ENCODE measurements around the gene SOX1.

The SOX1 gene

DNA sequence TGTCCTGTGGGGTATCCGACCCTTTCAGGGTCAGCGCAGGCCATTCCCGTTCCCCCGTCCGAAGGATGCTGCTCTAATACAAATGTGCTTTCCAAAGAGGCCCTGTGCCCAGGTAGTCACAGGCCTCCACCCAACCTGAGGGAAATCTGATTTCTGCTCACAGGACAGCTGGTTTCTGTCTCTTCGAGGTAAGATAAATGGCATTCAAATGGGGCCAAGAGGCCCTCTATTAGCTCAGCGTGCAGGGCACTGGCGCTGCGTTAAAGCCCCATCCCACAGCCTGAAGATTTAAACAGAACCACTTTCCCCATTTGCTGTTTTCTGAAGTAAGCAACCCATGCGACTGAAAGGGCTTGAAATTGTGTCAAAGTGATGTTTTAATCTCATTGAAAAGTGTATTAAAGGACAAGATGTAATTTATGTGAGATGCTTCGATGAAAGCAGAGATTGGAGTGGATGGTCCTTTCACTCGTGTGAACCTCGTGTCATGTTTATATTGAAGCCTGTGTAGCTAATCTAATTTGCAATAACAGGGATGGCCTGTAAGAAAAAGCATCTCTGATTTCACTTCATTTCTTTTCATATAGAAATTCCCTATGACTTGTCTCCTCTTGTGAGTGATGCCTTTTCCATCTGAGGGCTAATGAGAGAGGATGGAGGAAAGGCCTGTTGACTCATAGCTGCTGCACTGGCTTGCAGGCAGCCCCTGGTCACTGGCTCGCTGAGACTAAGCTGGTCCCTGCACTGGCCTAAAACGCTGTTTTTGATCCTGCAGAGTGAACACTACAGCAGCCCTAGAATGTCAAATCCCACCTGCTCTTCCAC is 7.3 kb upstream of the SOX1 start:
- DNase-seq (ENCODE audit: low spot score) = no peak

DNA sequence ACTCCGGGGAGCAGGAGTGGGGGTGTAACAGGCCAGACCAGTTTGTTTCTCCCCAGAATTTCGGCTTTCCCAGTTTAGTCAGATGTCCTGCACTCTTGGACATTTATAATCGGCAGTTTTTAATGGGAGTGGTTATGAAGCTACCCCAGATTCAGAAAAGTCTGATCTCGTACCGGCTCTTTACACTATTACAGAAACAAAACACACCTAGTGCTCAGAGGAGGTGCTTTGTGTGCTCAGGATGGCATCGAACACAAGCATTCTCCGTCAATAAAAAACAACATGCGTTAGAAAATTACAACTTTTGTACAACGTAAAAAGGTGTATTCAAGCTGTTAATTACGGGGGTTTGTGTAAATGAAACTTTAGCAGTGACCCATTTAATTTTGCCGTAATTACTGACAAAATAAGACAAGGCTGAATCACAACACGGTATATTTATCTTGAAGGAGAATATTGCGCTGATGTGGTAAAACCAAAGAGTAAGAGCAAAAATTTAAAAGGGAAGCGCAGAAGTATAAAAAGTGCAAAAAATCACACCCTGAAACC is 6.6 kb upstream of the SOX1 start:
- no peak for DNase-seq (ENCODE audit: low spot score)

DNA sequence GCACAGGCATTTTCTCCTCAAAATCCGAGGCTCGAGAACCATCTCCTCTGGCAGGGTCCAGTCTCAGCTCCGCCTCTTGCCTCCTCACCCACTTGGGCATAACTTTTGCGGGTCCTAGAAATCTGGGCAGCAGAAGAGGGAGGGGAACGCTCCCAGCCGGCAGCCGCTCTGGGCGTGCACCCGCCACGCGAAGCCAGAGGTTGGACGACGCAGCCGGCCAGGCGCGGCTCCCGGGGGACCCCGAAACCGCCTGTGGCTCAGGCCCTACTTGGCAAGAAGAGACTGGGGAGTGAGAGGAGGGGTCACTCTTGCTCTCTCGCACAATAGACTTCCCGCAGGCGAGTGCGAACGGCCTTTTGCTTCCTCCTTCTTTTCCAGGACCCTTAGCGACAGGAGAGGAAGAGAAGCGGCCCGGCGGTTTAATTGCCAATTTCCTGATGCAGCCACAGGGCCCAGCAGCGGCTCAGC is 6.0 kb upstream of the SOX1 start:
- no peak for DNase-seq (ENCODE audit: low spot score)

DNA sequence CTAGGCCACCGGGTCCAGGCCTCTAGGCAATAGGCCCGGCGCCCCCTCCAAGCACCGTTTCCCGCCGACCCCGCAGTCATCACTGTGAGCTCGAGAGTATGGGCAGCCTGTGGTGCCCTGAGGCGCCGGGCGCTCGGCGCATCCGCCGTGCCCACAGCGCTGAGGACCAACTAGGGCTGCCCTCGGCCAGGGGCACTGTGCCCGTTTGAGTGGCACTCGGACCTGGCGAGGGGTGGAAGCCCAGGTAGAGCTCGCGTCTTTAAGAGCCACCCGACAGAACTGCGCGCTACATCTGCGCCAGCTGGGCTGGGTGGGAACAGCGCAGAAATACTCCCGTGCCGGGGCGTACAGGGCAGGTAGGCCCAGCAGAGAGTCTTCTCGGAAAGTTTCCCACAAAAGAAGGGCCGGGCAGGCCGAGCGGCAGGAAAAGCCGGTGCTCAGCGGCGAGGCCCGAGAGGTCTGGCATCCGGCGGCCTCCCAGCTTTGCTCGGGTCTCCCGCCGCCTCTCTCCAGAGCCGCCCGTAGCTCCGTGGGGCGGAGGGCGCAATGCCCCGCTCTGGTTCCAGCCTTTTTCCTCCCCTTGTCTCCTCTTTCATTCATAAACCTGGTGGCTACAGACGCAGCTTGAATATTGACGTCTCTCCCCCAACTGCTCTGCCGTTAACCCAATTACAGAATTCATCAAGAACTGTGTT is 5.4 kb upstream of the SOX1 start:
- no peak for DNase-seq (ENCODE audit: low spot score)

DNA sequence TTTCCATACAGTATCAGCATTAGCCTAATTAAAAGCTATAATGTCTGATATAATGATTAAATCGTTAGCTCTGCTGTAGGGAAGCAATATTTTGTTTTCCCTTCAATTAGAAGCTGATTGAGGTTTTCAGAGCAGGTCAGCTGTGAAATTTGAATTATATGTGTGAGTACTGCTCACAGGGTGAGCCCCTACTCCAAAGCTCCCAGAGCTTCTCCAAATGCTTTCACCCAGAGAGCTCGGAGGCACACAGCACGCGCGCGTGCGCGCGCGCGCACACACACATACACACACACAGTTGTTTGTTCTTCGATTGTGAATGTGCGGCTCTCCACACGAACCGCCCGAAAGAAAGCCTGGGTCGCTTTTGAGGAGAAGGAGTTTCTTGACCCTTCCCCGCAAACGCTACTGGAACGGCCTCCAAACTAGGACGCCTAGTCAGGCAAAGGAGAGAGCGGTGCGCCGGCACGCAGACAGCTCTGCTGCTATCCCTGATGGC is 4.8 kb upstream of the SOX1 start:
- DNase-seq (ENCODE audit: low spot score) = no peak

DNA sequence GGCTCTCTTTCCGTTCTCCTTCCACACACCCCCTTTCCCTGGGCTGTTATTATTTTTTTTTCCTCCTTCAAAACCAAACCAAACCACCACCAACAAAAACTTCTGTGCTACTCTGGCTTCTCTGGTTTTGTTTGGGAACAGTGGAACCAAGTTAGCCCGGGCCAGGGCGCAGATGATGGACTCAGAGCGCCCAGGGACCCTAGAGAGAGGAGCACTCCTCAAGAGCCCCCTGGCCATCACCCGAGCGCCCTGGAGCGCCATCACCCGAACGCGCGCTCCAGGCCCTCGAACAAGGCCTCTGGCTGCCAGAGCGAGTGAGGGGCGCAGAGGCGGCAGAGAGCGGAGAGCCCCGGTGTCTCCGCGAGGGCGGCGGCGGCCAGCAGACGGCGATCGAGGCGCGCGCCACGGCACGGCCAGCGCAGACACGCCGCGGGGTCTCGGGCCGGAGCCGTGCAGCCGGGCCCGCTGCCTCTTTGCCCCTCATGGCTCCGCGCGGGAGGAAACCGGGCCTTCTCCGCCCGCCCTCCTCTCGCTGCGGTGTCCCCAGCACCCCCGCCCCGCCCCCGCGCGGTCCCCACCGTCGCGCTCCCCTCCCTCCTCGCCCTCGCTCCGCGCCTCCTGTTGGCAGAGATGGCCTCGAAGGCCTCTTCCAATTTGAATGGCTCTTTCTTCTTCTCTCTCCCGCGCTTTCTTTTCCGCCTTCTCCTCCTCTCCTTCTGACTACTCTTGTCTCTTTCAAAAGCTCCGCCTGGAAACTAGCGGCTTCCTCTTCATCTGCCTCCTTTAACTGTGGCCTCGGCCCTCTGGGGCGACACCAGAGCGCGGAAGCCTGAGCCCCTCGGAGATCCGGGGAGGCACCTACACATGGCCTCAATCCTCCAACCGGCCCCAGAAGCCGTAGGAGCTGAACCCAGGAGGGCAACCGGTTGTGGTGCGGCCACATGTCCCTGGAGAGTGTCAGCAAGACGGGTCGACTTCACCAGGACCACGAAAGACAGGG is 4.1 kb upstream of the SOX1 start:
- no peak for DNase-seq (ENCODE audit: low spot score)

DNA sequence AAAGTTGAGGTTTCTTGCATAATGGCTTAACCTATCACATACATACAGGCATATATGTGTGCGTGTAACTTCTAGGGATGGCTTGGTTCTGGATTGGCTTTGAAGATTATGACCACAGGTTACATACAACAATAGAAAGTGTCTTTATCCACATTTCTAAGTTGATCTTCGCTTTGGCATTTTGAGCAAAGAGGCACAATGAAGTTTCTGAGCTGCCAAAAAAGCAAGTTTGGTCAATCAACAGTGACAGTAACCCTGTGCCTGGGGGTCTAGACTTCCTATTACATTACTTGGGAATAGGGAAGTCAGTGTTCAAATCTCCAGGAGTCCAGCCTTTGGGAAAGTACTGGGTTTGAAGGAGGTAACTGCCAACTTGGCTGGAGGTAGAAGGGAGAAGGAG is 3.1 kb upstream of the SOX1 start:
- DNase-seq (ENCODE audit: low spot score) = no peak

DNA sequence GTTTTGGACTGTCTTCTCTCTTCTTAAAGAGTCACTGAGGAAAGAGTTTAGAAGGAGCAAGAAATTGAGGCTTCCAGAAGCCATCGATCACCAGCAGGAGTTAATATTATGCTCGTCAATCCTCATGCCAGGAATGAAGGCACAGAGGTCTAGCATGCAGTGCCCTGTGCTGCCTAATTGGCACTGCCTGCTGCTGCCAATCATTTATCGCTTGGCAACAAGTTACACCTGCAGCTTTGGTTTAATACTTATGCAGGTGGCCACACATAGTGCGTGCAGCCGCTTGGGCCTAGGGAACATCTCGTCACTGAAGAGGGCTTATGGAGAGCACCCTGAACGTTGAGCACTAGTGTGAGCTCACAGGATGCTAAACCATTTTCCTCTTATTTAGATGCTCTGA is 2.7 kb upstream of the SOX1 start:
- DNase-seq (ENCODE audit: low spot score) = no peak

DNA sequence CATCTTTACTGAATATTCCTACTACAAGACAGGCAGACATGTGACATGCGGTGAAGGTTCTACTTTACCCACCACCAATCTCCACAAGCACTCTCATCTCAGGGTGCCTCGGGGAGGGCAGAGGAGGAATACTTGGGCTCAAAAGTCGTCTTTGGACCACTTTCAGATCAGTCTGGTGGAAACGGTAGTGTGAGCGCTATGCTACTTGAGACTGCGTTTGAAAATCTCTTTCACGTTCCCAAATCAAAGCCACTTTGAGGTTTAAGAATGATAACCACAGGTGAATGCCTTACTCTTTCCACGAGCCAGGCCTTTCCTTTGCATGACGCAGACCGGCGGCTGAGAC is 1.5 kb upstream of the SOX1 start:
- no peak for DNase-seq (ENCODE audit: low spot score)

DNA sequence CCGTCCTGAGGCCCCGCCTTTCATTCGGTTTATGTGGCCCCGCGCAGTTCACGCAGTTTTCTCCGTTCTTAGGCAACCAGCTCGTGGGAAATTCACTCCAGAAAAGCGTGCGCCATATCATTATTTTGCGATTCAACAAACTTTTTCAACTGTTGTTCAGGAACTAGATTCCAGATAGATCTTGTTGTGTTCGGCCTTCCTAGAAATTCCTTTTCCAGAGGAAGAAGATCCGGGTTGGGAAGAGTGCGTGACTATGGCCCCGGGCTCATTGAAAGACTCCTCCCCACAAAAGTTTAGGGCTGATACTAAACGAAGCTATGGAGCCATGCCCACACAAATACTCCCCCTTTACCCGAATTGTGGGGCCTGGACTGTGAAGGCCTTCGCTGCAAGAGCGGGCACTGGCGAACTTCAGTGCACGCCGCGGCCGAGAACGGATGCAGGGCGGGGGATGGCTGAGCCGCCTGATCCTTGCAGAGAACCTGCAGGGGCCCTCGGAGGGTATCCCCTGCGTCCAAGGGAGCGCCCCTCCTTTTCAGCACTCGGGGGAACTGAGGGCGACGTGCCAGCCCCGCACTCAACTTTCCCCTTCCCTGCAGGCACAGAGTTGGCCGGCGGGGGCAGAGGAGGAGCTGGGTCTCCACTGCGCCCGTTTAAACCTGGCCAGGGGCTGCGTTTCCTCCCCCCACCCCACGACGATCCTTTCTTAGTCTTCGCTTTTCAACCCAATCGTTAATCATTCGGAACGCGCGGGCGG is 904 bp upstream of the SOX1 start:
- no peak for DNase-seq (ENCODE audit: low spot score)

DNA sequence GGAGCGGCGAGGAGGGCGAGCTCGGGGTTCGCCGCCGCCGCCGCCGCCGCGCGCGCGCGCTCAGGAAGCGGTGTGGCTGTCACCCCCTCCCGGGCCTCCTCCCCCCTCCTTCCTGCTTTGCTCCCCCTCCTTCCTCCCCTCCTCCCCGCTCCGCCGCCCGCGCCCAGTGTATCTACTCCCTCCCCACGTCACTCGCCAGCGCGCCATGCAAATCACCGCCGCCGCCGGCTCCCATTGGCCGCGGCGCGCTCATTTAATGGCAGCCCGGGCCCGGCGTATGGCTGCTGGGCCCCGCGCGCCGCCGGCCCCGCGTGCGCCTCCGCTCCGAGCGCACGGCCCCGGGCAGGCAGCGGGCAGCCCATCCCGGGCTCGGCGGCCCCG is 335 bp upstream of the SOX1 start:
- DNase-seq (ENCODE audit: low spot score) = no peak

DNA sequence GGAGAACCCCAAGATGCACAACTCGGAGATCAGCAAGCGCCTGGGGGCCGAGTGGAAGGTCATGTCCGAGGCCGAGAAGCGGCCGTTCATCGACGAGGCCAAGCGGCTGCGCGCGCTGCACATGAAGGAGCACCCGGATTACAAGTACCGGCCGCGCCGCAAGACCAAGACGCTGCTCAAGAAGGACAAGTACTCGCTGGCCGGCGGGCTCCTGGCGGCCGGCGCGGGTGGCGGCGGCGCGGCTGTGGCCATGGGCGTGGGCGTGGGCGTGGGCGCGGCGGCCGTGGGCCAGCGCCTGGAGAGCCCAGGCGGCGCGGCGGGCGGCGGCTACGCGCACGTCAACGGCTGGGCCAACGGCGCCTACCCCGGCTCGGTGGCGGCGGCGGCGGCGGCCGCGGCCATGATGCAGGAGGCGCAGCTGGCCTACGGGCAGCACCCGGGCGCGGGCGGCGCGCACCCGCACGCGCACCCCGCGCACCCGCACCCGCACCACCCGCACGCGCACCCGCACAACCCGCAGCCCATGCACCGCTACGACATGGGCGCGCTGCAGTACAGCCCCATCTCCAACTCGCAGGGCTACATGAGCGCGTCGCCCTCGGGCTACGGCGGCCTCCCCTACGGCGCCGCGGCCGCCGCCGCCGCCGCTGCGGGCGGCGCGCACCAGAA is 1.1 kb downstream of the SOX1 start:
- DNase-seq (ENCODE audit: low spot score) = no peak

DNA sequence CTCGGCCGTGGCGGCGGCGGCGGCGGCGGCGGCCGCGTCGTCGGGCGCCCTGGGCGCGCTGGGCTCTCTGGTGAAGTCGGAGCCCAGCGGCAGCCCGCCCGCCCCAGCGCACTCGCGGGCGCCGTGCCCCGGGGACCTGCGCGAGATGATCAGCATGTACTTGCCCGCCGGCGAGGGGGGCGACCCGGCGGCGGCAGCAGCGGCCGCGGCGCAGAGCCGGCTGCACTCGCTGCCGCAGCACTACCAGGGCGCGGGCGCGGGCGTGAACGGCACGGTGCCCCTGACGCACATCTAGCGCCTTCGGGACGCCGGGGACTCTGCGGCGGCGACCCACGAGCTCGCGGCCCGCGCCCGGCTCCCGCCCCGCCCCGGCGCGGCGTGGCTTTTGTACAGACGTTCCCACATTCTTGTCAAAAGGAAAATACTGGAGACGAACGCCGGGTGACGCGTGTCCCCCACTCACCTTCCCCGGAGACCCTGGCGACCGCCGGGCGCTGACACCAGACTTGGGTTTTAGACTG is 1.7 kb downstream of the SOX1 start:
- DNase-seq (ENCODE audit: low spot score) = no peak

DNA sequence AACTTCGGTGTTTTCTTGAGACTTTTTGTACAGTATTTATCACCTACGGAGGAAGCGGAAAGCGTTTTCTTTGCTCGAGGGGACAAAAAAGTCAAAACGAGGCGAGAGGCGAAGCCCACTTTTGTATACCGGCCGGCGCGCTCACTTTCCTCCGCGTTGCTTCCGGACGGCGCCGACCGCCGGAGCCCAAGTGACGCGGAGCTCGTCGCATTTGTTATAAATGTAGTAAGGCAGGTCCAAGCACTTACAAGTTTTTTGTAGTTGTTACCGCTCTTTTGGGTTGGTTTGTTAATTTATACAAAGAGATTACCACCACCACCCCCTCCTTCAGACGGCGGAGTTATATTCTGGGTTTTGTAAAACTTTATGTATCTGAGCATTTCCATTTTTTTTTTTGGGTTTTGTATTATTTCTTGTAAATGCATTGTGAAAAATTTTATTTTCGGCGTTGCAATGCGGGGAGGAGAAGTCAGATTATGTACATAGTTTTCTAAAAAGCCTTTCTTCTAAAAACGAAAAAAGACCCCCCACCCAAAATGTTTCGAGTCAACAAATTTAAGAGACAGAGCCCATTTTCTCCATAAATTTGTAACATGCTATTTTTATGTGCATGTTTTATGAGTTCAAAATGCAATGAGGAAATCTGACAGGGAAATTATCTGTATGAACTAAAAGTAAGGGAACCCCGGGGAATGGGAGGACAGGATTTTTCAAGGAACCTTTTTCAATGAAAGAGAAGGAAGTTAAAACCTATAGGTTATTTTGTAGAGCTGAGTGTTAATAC is 2.3 kb downstream of the SOX1 start:
- DNase-seq (ENCODE audit: low spot score) = no peak

DNA sequence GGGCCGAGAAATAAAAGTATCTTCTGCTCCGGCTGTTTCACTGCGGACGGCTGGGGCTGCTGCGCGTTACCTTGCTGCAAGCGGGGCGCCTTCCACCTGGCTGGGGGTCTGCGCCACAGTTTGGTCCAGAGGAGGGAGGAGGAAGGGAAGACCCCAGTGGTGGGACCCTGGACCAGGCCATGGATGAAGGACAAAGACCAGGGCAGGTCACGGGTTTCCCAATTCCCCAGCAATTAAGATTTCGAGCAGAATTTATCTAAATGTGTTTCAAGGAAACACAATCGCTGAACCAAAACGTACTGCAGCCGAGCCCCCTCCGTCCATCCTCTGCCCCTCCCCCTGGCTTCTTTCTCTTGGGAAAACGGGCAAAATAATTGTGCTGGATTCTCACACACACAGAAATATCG is 2.9 kb downstream of the SOX1 start:
- no peak for DNase-seq (ENCODE audit: low spot score)

DNA sequence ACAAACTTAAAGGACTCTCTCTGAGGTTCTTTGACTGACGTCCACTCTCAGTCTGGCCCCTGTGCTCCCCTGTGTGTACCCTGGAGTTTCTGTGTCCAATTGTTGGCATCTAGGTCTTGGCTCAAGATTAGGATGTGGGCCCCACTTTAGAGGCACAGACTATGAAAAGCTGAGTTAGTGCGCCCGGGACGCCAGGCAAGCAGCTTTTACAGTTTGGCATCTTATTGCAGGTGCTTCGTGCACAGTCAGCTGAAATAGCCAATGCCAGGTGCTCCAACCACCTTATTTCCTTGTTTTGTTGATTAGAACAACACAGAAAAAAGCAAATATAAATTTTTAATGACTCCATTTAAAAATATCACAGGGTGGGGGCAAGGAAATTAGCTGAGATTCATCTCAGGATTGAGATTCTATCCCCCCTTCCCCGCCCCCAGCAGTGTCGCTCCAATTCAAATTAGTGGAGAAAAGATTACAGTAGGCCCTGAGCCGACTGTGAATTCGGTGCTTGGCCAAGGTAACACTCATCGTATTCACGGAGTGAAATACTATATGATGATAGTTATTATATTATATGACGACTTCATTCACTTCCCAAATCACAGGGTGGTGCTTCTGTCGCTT is 4.3 kb downstream of the SOX1 start:
- DNase-seq (ENCODE audit: low spot score) = no peak

DNA sequence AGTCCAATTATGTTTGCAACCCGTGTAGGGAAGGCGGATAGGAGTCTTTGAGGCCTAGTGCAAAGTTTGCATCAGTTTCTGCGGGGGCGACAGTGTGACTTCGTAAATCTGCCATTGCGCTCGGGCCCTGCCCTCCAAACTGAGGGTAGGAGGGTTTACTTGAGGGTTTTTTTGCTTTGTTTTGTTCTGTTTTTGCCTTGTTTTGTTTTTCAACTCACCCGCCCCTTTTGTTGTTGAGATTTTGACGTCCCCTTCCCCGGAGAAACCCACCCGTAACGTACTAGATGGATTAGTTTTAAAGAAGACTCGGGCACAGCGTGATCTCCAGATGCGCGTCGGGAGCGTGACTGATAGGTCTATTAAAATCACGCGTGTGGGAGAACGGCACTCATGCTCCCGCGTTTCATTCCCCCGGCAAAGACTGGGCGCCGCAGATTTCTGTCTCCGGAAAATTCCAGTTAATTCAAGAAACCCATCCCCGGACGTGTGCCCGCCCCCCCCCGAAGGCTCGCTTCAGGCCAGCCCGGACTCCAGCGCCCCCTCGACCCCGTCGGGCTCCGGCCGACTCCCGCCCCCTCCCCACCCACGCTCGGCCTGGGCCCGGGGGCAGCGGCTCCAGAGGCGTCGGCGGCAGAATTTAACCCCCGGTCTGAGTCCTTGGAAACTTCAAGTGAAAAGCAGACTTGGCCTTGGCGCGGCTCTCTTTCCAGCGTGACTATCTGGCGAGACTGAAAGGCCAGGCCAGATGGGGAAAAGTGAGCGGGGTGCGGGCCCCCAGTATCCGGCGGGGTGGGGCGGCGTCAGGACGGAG is 5.0 kb downstream of the SOX1 start:
- no peak for DNase-seq (ENCODE audit: low spot score)

DNA sequence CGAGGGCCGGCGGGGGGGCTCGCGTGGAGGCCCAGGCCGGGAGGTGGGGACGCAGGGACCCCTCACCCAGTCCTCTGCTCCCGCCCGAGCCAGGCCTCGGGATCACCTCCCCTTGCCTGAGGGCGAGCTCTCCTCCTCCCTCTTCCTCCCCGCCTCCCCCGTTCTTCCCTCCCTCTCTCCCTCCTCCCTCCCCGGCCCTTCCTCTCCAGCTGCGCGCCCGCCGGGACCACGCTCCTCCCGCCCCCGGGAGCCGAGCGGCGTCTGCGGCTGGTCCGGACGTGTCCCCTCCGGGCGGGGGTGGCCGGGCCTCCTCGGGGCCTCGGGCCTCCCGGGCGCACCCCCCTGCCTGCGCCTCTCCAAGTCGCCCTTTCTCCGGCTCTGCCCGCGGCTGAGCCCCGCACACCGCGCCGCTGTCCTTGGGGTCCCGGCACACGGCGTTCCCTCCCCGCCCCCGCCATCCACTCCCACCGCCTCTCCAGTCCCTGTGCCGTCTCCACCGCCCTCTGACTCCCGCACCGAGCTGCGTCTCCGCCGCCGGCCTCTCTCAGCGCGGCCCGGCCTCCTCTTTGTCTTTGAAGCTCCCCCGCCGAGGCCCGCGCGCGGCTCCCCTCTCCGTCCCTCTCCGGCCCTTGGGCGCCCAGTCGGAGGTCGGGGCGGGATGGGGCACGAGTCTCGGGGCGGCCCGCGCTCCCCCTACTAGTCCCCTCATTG is 5.7 kb downstream of the SOX1 start:
- DNase-seq (ENCODE audit: low spot score) = no peak

Data from hepatic stellate cell (primary cell).